GM19351 (cell line): ENCODE measurements around the gene CSNK2B.

Experiments
- ATAC-seq: cut with Tn5 transposase; IDR thresholded peaks from one replicate; pipeline ENCODE4 v1.9.1; 2021; ENCODE audit warnings: mild to moderate bottlenecking, moderate library complexity; ENCODE audit not compliant: unreplicated experiment

Gene CSNK2B

DNA sequence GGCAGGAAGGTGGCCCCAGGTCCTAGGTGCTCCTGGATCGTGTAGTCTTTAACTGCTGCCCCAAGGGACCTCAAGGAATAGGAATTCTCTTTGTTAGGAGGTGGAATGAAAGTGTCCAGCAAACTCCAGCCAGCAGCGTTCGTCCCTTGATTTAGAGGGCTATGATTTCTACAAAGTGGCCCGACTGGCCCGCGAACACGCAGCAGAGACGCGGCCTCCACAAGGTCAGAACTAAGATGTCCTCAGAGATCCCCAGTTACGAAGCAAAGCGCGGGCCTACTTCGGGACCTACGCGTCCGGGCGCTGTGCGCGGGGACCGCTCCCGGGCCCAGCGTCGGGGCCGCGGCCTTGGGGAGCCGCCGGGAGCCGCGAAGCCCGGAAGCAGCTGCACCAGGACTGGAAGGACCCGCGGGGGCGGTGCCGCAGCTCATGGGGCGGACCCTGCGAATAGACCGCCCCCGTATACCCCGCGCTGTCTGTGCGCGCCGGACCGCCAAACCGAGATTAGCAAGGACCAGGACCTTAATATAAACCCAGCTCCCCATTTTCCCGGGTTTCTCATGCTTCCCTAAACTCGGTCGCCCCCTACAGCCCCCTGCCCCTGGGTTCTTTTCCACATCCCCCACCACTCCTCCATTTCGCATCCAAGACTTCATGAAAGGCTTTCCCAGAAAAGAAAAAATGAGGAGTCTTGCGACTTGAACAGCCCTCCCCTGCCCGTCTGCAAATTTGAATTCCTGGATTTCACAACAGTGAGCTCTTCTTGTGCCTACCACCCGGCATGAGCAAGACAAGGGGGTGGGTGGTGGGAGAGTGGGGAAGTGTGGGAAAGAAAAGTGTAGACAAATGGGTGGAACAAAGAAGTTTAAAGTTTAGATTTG lies 5.3 kb upstream of the CSNK2B start, which contains the start of gene C6orf47:
C6orf47 (minus strand) TSS at position 398 of the 881 bp plus-strand sequence. CDS start 831 bp downstream, outside the sequence.
- ATAC-seq, result peak; percentile 55

DNA sequence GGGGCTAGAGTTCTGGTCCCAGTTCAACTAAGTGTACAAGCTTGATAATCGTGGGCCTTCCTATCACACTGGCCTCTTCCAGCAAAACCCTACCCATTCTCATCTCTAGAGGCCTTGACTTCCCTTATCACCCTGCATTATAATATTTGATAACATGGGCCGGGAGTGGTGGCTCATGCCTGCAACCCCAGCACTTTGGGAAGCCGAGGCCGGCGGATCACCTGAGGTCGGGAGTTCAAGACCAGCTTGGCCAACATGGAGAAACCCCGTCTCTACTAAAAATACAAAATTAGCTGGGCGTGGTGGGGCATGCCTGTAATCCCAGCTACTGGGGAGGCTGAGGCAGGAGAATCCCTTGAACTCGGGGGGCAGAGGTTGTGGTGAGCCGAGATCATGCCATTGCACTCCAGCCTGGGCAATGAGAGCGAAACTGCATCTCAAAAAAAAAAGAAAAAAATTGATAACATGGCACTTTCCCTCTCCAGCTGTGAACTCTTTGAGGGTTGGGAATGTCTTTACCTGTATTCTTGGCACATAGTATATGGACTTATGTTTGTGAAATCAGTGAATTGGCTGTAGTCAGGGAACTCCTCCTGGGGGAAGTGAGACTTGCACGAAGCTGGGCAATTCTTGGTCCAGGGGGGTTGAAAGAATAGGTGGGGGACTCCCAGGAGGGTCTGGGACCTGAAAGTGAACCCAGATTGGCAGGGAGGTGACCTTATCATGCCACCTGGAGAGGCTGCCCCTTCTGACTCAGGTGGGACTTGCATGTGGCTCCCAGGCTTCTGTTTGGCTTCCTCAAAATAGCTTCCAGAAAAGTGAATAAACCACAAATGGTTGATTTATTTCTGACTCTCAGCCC lies 4.4 kb upstream of the CSNK2B start:
- no peak for ATAC-seq

DNA sequence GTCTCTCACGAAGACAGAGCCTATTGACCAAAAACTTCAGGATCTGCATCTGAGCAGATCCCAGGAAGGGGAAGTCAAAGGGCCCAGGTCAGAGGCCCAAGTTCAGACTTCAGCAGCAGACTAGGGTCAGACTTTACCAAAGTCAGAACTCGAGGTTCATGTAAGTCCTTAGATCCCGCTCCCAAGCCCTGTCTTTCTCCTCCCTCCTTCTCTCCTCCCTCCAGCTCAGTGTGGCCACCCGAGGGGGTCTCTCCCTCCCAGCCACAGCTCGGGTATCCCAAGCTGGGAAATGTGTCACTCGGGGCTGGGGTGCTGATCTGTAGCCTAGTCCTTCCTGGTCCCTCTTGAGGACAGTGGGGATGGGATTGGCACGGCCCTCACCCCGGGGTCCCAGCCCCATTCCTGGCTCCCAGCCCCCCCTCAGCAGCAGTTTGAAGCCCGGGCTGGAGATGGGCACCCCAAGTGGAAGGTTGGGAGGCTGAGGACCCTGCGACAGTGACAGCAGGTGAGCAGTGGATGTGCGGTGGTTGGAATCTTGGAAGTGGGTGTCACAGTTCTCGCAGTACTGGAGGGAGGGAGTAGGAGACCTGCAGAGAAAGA lies 3.7 kb upstream of the CSNK2B start:
- no peak for ATAC-seq

DNA sequence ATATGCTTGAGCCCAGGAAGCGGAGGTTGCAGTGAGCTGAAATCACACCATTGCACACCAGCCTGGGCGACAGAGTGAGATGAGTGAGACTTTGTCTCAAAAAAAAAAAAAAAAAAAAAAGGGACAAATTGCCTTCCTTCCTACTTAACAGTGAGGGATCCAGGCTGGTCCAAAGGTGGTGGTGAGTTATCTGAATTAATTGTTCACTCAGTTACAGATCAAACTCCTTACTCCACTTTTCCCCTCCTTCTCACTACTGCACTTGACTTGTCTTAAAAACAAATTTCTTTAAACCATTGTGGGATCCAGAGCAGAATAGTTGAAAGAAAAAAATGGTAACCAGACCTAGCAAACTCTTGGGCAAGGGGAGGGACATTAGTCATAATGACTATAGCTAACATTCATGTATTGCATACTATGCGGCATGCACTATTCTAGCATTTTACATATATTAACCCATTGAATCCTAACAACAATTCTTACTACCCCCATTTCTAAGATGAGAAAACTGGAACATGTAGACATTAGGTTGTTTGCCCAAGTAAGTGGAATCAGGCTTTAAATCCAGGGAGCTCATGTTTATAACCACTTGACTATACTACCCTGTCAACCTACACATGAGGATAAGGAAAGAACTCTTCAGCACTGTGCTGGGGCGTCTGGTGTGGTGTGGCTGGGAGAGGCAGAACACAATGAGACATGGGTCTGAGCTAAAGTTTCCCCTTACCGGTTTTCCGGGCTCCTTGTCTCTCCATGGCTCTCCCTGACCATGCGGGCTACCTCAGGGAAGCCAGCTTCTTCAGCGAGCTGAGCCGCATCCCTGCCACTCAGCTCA lies 2.5 kb upstream of the CSNK2B start:
- ATAC-seq, result no peak

DNA sequence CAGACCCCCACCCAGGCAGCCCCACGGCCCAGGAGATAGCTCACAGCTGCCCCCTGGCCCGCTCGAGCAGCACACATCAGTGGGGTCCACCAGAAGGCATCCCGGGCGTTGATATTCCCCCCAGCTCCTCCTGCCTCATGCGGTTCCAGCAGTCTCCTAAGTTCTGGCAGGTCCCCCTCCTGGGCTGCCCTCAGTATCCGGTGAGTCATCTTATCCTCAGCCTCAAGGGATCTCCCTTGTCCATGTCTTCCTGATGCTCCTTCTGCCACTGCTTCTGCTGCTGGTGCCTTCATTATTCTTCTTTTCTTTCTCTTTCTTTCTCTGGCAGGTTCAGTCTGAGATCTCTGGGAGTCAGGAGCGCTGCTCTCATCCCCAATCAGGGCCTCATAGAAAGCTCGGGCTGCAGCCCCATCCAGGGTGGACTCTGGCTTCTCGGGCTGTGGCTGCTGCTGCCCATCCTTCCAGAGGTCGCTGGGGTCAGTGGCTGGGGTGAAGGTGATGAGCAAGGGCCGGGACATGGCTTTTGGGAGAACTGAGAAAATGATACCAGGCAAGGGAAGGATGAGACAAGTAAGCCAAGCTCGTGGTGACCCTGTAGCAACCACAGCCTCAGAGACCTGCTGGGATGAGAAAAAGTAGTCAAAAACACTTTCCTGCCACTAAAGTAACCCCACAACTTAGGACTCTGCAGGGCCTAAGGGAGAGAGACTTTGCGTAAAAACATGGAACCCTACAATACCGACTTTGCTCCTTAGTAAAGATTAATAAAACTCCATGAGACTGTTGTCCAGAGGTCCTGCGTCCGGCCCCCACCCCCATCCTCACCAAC lies 1.7 kb upstream of the CSNK2B start:
- ATAC-seq, result no peak

DNA sequence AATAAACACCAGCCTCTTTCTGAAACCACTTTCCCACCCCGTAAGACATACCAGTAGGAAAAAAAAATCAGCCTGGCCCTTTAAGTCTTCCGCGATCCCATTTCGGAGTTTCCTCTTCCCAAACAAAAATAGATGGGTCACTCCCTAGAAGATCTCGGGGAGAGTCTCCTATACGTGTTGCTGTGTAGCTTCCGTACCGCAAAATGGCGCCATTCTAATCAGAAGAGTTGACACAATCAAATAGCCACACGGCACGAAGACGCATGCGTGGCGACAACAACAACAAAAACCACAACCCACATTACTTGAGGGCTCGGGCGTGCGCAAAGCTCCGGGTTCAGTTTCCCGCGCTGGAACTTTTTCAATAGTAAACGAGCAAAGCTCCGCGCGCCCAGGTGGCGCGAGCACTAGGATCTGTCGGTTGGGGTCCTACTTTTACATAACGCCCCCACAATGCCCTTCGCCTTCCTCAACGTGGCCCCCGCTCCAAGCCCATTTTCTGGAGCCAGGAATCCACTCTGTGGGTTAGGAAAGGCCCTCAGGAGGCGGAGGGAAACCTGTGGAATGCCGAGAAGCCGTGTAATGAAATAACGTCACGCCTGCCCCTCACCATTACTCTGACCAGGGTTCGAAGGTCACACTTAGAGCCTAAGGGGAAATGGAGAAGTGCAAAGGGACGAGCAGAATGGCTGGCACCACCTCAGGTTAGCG lies 935 bp upstream of the CSNK2B start, which contains the start of gene GPANK1:
GPANK1 (minus strand) TSS at position 208 of the 711 bp plus-strand sequence. CDS start 519 bp downstream, outside the sequence.
- ATAC-seq, result no peak

DNA sequence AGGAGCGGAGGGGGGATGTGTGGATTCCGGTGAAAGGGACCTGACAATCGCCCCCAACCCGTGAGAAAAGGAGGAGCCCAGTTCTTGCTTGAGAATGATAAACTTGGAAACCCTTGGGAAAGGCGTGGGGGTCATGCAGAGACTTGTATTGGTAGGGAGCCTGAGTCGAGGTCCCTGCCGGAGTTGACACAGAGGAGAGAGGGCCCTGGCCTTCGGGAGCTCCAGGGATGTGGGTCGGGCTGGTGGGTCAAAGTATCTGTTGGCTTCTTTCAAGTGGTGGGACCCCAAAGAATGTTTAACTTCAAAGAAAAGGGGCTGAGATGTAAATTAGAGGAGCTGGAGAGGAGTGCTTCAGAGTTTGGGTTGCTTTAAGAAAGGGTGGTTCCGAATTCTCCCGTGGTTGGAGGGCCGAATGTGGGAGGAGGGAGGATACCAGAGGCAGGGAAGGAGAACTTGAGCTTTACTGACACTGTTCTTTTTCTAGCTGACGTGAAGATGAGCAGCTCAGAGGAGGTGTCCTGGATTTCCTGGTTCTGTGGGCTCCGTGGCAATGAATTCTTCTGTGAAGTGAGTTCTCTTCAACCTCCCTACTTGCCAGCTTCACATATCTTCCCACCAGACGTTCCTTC lies 571 bp downstream of the CSNK2B start:
- ATAC-seq, result no peak

DNA sequence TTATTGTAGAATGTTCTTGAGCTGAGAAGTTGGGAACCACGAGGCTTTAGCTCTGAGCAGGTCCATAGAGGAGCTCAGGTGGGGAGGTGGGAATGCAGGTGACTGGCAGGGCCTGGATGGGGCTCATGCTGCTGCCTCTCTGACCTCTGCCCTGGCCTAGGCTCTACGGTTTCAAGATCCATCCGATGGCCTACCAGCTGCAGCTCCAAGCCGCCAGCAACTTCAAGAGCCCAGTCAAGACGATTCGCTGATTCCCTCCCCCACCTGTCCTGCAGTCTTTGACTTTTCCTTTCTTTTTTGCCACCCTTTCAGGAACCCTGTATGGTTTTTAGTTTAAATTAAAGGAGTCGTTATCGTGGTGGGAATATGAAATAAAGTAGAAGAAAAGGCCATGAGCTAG lies 3.8 kb downstream of the CSNK2B start, which contains the start of gene LY6G5B:
LY6G5B (plus strand) TSS at position 301 of the 400 bp plus-strand sequence. CDS start 975 bp downstream, outside the sequence.
- no peak for ATAC-seq

DNA sequence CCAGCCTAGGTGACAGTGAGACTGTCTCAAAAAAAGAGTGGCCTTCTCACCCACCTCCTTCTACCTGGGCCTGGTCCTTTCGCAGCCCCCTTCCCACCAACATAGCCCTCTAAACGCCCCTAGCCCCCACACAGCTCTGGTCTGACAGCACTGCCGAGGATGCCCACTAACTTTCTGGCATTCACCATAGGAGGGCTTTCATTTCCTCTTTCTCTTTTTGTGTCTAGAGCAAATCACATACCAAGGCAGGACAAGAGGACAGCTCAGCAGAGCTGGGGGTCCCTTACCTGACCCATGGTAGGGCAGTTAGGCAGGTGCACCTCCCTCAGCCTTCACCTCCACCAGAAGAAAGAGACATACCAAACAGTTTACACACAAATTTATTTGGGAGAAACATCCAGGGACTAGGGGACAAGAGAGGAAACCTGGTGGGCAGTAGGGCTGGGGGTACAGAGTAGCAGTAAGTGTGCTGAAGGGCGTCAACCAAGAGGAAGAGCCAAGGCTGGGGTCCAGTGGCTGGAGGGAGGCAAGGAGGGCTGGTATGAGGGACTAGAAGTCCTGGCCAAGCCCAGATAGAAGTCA lies 10.5 kb downstream of the CSNK2B start:
- ATAC-seq, result no peak

DNA sequence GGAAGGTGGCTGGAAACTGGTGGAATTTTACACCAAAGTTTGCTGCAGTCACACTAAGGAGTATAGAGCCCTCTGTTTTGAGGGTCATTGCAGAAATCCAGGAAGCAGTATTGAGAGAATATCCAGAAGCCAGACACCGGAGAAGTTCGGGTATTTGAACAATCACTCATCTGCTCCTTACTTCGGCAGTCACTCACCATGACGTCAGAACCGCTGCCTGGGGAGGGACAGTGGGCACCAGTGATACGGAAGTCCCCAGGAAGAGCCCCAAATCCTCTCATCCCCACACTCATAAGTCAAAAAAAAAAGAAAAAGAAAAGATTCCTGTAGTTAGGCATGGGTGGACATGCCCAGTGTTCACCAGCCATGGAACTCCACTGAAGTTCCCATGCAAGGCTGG lies 11.0 kb downstream of the CSNK2B start:
- ATAC-seq, result no peak

DNA sequence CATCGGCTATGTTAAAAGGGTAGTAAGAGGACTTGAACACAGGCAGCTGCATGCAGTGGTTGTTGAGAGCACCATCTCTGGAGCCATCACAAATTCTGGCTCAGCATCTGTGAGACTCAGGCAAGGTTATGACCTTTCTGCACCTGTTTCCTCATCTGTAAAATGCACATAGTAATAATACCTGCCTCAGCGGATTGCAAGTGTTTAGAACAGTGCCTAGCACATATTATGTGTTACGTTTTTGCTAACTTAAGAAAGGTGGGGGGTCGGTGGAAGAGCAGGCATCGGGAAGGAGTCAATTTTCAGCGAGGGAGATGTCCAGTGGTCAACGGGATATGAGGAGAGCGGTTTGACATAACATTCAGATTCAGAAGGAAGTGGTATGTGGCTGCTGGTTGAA lies 12.1 kb downstream of the CSNK2B start:
- ATAC-seq, result no peak

DNA sequence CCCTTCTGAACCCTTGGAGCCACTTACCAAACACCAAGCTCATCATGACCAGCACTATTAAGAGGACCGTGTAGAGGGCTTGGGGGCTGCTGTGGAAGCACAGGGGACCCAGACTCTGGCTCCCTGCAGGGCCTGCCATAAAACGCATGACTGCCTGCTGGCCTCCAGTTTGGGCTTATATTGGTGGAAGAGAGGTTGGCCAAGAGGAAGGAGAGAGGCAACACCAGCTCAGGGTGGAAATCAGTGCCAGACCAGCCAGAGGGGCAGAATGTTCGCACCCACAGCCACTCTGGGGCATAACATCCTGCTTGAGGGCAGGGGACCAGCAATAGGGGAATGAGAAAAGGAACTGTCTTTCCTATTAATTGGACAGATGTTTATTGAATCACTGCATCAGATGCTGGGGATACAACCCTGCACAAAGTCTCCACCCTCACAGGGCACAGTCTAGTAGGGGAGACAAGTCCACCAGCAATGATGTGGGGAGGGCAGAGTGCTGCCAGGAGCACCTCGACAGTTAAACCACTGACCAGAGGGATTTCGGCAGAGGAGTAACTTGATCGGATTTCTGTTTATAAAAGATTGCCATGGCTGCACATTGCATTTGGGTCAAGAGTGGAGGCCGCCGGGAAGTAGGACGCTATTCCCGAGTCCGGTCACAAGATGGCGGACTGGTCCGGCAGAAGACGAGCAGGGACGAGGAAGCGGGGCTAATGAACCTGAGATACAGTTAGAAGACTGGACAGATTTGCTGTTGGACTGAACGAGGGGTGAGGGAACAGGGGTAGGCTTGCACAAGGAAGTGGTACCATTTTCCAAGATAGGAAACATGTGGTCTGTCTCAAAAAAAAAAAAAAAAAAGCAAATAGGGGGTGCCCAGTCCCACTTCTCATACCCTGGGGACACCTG lies 14.6 kb downstream of the CSNK2B start, which contains the start of gene LY6G5C:
LY6G5C (minus strand) TSS at position 842 of the 909 bp plus-strand sequence; CDS start at position 148, 694 bp downstream.
- no peak for ATAC-seq

DNA sequence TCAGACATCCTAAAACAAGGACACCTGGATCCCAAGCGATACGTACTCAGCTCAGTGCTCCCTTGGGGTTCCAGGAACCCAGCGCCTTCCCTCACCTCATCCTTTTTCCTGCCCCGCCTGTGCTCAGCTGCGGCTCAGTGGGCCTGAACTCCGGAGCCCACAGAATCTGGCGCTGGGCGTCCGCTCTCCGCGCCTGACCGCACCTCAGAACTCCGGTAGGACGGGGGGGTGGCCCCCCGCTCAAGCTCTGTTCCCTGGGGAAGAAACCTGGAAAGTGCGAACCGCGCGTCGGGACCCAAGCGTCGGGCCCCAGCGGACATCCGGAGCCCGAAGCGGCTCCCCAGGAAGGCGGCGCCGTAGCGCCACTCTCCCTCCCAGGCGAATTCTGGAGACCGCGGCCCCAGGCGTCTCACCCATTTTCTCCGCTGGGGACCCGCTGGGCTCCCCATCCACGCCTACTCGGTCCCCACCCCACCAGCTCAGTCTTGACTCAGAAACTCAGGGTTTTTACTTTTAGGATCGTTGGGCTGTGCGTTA lies 15.3 kb downstream of the CSNK2B start:
- ATAC-seq, result no peak

DNA sequence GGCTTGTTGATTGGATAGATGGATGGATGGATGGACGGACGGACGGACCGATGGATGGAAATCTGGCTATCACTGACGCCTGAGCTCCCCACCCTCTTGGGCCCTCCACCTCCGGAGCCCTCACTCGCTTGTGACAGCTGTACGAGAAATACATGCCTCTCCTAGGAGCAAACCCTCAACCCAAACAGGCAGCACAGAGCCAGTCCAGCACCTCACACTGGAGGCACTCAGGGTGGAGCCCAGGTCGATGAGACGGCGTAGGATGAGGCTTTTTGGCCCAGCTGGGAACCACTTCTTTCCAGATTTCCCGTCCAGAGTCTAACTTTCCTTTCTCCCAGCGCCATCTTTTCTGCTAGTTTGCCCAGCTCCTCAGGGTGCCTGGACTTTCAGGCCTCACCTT lies 17.7 kb downstream of the CSNK2B start:
- ATAC-seq, result no peak

DNA sequence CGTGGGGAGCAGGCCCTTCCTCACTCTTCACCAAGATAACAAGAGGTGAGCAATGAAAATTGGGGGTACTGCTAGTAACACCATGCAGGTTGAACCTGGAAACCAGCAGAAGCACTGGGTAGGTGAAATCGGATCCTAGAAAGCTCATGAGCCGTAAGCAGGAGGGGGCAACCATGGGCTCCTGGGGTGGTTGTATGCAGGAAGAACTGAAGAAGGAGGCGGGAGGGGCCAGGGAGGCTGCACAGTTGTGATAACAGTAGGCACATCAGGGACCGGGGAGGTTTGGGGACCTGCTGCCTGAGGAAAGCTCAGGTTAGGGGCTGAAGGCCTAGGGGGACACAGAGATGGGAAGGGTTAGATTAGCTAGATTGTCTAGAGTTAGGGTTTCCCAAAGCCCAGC lies 20.6 kb downstream of the CSNK2B start:
- ATAC-seq, result no peak

DNA sequence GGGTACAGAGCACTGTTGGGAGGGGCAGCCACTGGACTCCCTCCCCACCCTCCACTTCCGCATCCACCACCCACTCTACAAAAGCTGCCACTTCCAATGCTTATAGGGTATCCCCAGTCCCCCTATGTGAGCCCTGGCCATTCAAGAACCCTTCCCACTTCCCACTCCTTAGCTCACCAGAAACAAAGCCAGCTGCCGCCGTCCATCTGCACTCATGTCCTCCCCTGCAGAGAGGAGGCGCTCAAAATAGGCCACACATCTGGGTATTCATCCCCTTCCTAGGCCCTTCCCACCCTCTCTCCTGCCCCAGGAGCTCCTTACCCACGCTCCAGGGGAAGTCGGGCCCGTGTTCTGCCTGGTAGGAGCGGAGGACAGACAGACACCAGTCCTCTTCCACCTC lies 21.4 kb downstream of the CSNK2B start:
- no peak for ATAC-seq
